NCI-H446 treated with DMSO at 0.1 percent for 48 hours (cell line): ENCODE measurements around the gene HCN3.
"Not testable (repeated sequence)": the region's sequence is repeated elsewhere in the genome, so short reads cannot be mapped to it uniquely, and the experiment has no call there.

Experiments used
- DNase-seq: peaks from one replicate; lab custom pipeline; 2025; lab: John Stamatoyannopoulos, UW

Gene HCN3

DNA sequence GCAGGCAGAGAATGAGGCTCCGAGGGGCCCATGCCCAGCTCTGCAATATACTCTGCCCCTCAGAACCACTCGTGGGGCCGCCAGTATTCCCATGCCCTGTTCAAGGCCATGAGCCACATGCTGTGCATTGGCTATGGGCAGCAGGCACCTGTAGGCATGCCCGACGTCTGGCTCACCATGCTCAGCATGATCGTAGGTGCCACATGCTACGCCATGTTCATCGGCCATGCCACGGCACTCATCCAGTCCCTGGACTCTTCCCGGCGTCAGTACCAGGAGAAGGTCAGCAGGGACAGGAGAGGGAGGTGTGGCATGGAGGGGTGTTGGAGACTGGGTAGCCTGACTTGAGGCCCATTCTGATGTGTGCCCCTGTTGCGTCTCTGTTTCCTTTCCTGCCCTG lies 7.2 kb downstream of the HCN3 start:
- no peak for DNase-seq

DNA sequence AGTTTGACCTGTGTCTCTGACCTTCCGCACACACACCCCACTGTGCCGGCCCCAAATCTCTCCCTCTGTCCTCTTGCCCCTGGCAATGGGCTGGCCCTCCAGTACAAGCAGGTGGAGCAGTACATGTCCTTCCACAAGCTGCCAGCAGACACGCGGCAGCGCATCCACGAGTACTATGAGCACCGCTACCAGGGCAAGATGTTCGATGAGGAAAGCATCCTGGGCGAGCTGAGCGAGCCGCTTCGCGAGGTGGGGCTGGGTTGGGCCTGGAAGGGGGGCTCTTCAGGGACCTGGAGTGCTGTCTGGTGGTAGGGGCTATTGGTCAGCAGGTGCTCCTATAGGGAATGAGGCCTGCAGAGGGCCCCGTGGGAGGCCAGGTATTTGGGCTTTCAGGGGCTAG lies 7.8 kb downstream of the HCN3 start:
- no peak for DNase-seq

DNA sequence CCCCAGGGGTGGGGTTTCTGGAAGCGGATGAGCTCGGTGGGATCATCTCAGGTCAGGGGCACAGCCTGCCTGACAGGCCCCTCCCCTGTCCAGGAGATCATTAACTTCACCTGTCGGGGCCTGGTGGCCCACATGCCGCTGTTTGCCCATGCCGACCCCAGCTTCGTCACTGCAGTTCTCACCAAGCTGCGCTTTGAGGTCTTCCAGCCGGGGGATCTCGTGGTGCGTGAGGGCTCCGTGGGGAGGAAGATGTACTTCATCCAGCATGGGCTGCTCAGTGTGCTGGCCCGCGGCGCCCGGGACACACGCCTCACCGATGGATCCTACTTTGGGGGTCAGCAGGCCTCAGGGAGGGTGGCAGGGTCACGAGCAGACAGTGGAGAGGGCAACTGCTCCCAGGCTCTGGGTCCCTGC lies 8.4 kb downstream of the HCN3 start:
- no peak for DNase-seq

DNA sequence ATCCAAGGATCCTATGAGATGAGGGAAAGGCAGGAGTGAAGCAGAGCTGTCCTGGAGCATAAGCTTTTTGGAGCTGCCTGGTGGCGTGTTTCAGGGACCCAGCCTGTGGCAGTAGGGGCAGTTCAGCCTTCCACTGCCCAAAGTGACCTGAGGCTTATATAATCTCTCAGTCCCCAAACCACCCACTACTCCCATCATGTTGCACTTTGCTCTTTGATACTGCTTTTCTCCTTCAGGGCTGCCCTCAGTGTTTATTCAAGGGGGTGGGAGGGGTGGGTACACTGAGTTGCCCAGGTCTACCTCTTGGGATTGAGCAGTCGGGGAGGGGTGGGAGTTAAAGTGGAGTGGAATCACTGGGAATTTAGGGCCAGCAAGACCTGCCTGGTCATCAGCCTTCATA lies 9.3 kb downstream of the HCN3 start:
- no peak for DNase-seq

DNA sequence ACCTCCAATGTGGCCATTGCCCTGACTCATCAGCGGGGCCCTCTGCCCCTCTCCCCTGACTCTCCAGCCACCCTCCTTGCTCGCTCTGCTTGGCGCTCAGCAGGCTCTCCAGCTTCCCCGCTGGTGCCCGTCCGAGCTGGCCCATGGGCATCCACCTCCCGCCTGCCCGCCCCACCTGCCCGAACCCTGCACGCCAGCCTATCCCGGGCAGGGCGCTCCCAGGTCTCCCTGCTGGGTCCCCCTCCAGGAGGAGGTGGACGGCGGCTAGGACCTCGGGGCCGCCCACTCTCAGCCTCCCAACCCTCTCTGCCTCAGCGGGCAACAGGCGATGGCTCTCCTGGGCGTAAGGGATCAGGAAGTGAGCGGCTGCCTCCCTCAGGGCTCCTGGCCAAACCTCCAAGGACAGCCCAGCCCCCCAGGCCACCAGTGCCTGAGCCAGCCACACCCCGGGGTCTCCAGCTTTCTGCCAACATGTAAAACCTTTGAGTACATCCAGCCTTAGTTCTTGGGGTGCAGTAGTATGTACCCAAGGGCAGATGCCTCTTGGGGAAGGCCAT lies 10.8 kb downstream of the HCN3 start:
- no peak for DNase-seq

DNA sequence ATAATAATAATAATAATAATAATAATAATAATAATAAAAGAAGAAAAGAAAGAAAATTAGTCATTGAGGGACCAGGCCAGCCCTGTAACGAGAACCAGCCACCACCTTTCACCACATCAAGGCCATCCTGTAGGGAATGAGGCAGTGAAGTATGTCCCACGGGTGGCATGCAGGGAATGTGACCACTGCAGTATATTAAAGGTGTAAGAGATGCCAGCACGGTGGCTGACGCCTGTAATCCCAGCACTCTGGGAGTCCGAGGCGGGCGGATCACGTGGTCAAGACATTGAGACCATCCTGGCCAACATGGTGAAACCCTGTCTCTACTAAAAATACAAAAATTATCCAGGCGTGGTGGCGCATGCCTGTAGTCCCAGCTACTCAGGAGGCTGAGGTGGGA lies 13.7 kb downstream of the HCN3 start:
- DNase-seq = not testable (repeated sequence)

DNA sequence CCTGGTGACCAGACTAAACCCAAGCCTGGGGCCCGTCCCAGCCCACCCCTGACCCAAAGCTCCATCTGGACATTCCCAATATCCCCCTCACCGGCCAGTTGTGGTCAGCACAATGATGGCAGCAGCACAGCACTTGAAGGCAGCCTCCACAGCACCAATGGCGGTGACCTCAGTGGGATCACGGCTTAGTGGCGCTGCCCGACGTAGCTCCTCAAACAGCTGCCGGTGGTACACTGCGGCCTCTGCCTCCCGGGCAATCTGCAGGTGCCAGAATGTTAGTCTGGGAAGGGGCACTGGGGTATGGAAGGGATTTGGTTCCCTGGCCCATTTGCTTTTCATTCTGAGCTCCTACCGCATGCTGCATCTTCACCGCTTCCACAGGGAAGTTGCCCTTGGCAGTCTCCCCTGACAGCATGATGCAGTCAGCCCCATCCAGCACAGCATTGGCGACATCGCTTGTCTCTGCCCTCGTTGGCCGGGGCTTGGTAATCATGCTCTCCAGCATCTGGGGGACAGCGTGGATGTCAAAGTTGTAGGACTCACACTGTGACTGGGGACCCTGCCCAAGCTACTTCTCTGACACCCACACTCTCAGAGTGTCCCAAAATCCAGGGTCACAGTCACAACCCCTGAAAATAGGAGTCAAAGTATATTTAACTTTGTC lies 16.0 kb downstream of the HCN3 start:
- DNase-seq = no peak

DNA sequence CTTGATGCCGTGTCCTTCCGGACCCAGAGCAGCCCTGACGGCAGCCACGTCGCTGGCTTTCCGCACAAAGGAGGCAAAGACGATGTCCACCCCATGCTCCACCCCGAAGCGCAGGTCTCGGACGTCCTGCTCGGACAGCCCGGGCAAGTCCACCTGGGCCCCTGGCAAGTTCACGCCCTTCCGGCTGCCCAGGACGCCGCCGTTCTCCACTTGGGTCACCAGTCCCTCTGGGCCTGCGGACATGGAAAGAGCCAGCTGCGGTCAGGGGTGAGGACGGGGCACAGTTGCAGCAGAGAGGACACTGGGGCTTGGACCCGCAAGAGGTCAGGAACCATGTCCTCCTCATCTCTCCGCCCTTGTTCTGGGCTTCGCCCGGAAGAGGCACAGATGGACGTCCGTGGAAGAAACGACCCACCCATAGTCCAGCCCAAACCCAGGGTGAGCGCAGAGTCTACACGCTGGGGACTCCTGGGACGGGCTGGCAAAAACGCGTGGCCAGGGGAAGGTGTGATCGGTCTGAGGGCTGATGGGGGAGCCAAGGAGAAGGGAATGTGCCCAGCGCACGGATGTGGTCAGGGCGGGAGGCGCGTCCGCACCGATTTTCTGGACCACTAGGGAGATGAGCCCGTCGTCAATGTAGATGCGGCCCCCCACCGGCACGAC lies 17.4 kb downstream of the HCN3 start:
- DNase-seq = no peak

DNA sequence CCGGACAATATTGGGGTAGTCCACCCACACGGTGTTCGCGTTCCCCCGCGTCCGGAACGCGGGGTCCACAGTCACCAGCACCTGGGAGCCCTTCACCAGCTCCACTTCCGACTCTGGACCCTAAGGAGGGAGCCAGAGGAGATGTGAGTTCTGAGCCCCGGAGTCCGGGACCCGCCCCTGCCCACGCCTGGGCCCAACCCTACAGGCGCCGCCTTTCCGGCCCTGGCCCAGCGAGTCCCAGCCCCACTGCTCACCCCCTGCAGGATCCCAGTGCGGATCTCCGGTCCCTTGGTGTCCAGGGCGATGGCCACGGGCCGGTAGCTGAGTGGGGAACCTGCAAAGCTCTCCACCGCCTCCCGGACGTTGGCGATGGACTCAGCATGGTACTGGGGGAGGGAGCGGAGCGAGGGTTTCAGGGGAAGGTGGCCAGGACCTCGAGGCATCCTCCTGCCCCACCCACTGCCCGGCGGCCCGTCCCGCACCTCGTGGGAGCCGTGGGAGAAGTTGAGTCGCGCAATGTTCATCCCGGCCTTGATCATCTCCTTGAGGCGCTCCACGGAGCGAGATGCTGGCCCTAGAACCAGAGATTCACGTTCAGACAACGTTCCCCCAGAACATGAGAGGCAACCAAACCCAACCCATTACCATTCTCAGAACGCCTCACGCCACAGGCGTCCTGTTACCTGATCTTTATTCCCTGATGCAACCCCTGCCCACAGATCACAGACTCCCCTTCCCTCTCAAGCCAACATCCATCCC lies 18.1 kb downstream of the HCN3 start:
- DNase-seq = no peak

DNA sequence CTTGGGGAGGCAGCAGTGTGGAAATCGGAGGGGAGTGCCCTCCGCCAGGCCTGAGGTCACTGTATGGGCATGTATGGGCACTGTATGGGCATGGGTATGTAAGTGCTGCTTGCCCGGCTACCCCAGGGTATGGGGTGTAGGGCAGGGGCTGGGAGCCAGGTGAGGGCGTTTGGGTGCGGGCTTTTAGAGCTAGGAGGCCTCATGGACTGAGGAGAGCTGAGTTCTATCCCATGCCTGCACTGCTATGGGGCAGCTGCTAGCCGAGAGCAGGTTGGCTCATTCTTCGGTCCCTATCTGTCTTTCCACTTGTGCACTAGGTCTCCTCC lies 18.6 kb downstream of the HCN3 start:
- no peak for DNase-seq

DNA sequence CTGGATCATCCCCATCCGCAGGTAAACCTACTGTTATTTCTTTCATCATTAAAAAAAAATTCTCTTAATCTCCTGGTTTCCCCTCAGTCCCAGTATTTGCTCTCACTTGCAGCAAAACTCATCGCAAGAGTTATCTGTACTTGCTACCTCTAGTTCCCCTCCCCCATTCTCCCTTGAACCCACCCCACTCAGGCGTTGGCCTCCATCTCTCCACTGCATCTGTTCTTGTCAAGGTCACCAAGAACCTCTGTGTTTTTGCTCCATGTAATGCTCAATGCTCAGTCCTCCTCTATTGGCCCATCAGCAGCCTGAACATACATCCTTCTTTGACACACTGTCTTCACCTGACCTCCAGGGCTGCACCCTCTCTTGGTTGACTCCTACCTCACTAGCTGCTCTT lies 19.4 kb downstream of the HCN3 start:
- DNase-seq = no peak

DNA sequence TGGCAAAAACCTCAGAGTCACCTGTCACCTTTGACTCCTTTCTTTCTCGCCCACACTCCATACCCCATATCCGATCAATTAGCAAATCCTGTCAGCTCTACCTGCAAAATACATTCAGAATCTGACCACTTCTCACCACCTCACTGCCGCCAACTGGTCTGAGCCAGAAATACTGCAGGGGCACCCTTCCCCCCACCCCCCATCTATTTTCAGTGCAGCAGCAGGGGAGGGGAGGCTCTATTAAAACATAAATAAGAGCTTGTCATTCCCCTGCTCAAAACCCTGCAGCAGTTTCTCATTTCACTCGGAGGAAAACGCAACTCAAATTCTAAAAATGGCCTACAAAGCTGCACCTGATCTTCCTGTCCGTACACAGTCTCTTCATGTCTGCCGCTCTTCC lies 20.1 kb downstream of the HCN3 start:
- no peak for DNase-seq

DNA sequence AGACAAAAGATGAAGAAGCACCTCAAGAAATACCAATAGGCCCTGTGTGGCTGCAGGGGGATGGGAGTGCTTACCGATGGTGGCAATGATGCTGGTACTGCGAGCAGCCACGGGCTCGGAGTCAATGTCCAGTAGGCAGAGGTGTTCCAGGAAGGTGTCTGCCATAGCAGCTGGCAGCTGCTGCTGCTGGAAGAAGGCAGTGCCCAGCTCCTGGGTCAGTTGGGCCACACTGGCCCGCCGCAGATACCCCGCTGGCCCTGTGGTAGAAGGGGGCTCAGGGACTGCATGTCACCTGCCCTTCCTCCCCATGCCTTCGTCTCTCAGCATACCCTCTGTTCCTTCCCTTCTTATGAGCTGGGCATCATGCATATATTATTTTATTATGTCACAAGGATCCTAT lies 22.8 kb downstream of the HCN3 start:
- DNase-seq = no peak

DNA sequence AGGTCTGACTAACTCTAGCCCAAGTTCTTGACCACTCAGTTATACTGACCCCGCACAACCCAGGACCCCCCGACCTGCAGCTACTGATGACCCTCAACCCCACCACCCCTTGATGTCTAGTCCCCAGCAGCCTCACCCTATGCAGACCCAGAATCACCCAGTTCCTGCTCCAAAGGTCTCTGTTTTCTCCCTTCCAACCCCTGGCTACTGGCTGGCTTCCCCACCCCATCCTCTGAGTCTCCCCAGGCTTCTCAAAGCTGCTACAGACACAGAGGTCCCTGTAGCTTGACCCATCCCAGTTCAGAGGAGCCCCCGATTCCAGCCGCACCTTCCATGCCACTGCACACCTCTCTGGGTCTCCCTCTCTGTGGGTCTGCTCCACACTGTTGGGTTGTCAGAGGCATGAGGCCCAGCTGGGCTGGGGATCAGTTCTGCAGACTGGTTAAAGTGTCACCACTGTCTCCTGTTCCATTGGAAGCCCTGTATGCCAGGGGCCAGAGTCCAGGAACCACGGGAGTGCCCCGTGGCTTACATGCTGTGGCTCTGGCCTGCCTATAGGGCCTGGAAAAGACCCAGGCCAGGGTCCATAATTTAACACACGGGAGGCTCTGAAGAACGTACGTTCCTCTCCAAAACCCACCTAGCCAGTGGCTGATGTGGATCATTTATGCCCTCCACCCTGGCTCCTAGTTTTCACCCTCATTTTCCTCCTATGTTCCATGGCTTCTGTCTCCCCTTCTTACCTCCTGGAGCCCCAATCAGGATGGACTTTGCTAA lies 23.5 kb downstream of the HCN3 start:
- DNase-seq = no peak

DNA sequence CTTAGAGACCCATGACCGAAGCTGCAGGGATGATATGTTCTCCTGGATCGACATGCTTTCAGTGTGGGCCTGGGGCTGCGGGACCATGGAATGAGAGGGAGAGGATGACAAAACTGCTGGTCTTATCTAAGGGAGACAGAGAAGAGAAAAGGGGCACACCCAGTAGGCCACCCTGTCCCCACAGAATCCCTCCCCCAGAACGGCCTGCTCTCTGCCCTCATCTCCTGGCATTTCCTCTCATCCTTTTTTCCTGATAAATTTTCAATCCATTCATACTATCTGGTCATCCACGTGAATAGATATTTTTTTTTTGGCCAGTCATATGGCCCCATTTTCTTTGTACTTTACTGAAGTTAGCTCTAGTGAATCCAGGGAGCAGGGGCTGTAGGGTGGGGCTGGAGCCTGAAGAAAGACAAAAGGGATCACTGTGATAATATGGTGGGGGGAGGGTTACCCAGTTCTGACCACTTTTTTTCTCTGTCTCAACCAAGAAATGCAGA lies 24.1 kb downstream of the HCN3 start, which contains the start of gene PKLR:
Gene PKLR (minus strand): TSS at position 97 of the 500 bp plus-strand sequence. CDS start 43 bp downstream, at position 54.
- DNase-seq = no peak

DNA sequence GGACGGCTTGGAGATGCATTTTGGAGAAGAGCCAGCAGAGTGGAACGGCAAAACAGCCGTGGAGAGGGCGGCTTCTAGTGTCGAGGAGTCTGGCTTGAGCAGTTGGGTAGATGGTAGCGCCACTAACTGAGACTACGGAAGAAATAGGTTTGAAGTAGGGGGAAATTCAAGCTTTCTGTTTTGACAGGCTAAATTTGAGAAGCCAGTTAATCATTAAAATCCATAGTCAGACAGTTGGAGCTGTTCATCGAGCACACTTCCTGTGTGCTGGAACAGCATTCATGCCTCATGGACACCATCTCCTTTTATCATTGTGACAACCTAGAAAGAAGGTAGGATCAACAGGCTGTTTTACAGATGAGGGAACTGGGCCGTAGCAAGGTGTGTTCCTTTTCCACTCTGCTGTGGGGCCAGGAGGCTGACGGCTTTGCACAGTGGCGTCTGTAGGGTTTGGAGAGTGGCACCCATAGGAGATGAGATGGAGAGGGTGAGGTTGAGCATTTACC lies 27.3 kb downstream of the HCN3 start:
- DNase-seq = no peak

DNA sequence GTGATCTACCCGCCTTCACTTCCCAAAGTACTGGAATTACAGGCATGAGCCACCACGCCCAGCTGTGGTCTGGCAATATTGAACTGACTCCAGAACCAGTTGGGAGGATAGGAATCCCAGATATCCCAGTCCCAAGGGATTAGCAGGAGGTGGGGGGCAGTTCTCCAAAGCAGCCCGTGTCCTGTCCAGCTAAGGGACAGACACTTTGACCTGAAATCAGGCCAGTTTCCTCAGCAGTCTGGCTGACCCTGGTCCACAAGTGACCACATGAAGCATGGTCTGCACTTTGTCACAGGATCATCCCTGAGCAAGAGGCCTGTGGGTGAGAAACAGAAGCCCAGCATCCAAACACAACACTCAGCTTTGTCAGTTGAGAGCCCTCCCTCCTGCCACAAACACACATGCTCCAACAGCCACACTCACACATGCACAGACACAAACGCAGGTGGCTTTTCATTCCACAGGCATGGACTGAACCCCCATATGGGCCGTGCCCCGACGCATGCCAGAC lies 28.7 kb downstream of the HCN3 start:
- no peak for DNase-seq

DNA sequence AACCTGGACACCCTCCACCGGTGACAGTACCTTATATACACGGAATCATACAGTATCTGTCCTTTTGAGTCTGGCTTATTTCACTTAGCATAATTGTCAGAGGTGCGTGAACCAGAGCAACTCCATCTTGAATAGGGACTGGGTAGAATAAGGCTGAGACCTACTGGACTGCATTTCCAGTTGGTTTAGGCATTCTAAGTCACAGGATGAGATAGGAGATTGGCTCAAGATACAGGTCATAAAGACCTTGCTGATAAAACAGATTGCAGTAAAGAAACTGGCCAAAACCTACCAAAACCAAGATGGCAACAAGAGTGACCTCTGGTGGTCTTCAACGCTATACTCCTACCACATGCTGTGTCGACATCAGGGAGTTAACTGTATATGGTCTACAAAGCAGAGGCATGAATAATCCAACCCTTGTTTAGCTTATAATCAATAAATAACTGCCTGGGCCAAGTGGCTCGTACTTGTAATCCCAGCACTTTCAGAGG lies 30.0 kb downstream of the HCN3 start:
- no peak for DNase-seq

DNA sequence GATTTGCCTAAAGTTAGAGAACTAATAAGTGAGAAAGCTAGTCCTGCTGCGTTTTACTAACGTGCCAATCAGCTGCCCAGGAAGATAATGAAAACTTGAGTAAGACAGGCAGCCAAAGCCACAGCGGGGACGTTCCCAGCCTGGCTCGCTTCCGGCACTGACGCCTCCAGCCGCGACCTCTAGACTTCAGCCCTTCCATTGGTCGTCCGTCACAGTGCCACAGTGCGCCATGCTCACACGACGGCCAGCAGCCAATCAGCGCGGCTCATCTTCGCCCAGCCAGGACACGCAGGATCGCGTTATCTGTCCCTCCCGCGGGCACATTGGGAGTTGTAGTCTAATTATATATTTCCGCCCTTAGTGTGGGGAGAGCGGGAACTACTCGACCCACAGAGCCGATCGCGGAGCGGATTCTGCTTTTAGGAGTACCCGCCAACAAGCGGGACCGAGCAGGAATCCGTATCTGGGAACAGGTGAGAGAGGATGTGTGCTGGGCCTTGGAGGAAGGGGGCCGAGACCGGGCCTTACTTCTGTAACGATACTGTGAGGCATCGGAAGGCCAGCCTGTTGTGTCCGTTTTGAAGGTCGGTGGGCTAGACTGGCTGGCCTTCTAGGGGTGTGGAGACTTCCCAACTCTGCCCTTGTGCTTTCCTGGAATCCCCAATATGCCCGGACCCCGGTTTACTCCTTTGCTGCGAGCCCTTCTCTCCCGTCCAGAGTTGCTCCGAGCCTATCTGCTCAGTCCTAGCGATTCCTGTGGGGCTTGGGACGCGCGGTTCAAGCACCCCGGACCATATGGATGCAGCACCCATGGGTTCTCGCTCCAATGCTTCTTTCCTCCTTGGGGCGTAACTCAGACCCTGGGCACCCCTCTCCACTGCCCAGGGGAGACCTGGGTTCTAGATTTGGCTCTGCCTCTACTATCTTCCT lies 31.5 kb downstream of the HCN3 start, which contains the start of gene FDPS:
Gene FDPS (plus strand): TSS at position 374 of the 930 bp plus-strand sequence. CDS start 924 bp downstream, outside the sequence.
- DNase-seq = peak; percentile 99

DNA sequence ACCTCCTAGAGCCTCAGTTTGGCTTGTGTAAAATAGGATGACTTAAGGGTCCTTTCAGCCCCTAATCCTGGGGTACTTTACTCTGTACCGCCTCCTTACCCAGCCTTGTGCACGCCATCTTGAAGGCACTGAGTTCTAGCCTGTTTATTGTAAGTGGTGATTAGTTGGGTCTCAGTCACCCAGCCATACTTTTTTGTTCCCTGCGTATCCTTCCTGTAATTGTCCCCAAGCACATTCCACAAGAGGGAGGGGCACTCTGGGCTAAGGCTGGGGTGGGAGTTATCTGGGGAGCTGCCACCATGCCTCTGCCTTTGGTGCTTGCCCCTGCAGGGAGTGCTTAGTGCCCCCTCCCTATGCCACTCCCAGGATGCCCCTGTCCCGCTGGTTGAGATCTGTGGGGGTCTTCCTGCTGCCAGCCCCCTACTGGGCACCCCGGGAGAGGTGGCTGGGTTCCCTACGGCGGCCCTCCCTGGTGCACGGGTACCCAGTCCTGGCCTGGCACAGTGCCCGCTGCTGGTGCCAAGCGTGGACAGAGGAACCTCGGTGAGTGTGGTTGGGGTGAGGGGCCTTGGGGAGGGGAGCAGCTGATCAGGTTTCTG lies 32.3 kb downstream of the HCN3 start:
- DNase-seq = no peak
